IMR-90 (cell line): ENCODE results near the gene PPM1H.
"Not testable (repeated sequence)": the region's sequence is repeated elsewhere in the genome, so short reads cannot be mapped to it uniquely, and the experiment has no call there.

Experiments used
- CEBPB ChIP-seq: IDR thresholded peaks from 2 replicates; pipeline ENCODE4 v1.6.1; 2012; ENCODE audit warnings: low read depth, low read length, improper control_type of control experiment
- POLR2A ChIP-seq: IDR thresholded peaks from 2 replicates; pipeline ENCODE4 v1.6.1; 2012; ENCODE audit warnings: mild to moderate bottlenecking, low read depth, low read length
- RCOR1 ChIP-seq: IDR thresholded peaks from 2 replicates; pipeline ENCODE4 v1.6.1; 2012; ENCODE audit warnings: mild to moderate bottlenecking, low read length, improper control_type of control experiment; ENCODE audit not compliant: insufficient replicate concordance
- TF ChIP-seq, protein P1 (sequence below): conservative IDR thresholded peaks from 2 replicates; pipeline ENCODE4 v1.5.1; 2012; ENCODE audit warnings: mild to moderate bottlenecking, low read depth, low read length, improper control_type of control experiment

DNA sequence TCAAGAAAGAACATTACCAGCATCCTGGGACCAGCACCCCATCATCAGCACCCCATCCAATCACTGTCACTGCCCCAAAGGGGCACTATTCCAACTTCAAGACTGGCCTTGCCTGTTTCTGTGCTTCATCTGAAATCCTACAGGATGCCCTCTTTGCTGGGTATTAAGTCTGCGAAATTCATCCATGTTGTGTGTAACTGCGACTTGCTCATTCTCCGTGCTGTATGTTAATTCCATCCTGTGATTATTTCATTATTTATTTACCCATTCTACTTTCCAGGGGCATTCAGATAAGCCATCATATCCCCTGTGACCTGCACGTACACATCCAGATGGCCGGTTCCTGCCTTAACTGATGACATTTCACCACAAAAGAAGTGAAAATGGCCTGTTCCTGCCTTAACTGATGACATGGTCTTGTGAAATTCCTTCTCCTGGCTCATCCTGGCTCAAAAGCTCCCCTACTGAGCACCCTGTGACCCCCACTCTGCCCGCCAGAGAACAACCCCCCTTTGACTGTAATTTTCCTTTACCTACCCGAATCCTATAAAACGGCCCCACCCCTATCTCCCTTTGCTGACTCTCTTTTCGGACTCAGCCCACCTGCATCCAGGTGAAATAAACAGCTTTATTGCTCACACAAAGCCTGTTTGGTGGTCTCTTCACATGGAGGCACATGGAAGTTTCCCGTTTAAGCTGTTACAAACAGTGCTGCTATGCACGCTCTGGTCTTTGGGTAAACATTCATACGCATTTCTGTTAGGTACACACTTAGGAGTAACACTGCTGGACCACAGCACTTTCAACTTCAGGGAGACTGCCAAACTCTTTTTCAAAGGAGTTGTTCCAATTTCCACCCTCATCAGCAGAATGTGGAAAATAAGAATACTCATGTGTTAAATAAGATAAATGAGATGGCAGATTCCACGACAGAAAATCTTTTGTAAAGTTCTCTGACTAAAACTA lies 205.1 kb downstream of the PPM1H start:
- TF ChIP-seq, protein P1, sequence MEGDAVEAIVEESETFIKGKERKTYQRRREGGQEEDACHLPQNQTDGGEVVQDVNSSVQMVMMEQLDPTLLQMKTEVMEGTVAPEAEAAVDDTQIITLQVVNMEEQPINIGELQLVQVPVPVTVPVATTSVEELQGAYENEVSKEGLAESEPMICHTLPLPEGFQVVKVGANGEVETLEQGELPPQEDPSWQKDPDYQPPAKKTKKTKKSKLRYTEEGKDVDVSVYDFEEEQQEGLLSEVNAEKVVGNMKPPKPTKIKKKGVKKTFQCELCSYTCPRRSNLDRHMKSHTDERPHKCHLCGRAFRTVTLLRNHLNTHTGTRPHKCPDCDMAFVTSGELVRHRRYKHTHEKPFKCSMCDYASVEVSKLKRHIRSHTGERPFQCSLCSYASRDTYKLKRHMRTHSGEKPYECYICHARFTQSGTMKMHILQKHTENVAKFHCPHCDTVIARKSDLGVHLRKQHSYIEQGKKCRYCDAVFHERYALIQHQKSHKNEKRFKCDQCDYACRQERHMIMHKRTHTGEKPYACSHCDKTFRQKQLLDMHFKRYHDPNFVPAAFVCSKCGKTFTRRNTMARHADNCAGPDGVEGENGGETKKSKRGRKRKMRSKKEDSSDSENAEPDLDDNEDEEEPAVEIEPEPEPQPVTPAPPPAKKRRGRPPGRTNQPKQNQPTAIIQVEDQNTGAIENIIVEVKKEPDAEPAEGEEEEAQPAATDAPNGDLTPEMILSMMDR, result not testable (repeated sequence)
- TF ChIP-seq RCOR1, CEBPB, POLR2A: not testable (repeated sequence)
